ENCODE results near the gene PFKP. TPM values are rescaled to one million over a fixed set of nuclear protein-coding genes. Genes with fewer than 3 reads are reported as not detected.

Gene PFKP
- total and polyA plus RNA-seq, 2 experiments from 2014 or later = 24.6 to 48.9 TPM

GRCh38 chr10:3099291-3100092, 32.1 kb downstream of the PFKP start:
- Histone ChIP-seq H3K4me2 (peak overlapping the region; percentile 60), H3K9me3 (ENCODE audit: low read depth) (no peaks in the 10 kb centered on the region), H3K27ac (peak overlapping the region; percentile 55), H3K79me2 (no peaks in the 10 kb centered on the region), H3K4me1 (ENCODE audit: insufficient read depth) (peaks cover 12% of the 10 kb centered on the region), H3K9me2 (replicated peaks; ENCODE audit: insufficient read depth) (no peaks in the 10 kb centered on the region), H3K4me3 (no peak overlapping the region), H3K36me3 (replicated peaks; ENCODE audit: insufficient read depth, low read depth) (no peaks in the 10 kb centered on the region), H3K27me3 (no peaks in the 10 kb centered on the region), H4K20me1 (ENCODE audit: insufficient read depth, poor library complexity, severe bottlenecking) (no peaks in the 10 kb centered on the region), H2AFZ (no peak overlapping the region)
- peak; percentile 49 for DNase-seq (ENCODE audit: low spot score)
- TF ChIP-seq EZH2 (IDR thresholded peaks at IDR 0.05; ENCODE audit: borderline replicate concordance) (no peak), CTCF (IDR thresholded peaks at IDR 0.05; ENCODE audit: poor library complexity) (no peak), EZH2phosphoT487 (IDR thresholded peaks at IDR 0.05; ENCODE audit: low read depth, severe bottlenecking, unreplicated experiment) (no peak)
- 73% methylated on average over 22 of the region's 22 CpGs for WGBS (ENCODE audit: low lambda C conversion rate, missing lambda C conversion rate)

- H2AFZ ChIP-seq = no peak overlapping the region
- no peaks in the 10 kb centered on the region for H3K27me3 ChIP-seq
- H3K79me2 ChIP-seq = no peaks in the 10 kb centered on the region
- H4K20me1 ChIP-seq (ENCODE audit: insufficient read depth, poor library complexity, severe bottlenecking) = no peaks in the 10 kb centered on the region
- H3K36me3 ChIP-seq (replicated peaks; ENCODE audit: insufficient read depth, low read depth) = no peaks in the 10 kb centered on the region
- no peaks in the 10 kb centered on the region for H3K9me2 ChIP-seq (replicated peaks; ENCODE audit: insufficient read depth)
- peak overlapping the region; percentile 60 for H3K4me2 ChIP-seq
- TF ChIP-seq EZH2 (IDR thresholded peaks at IDR 0.05; ENCODE audit: borderline replicate concordance) (no peak), CTCF (IDR thresholded peaks at IDR 0.05; ENCODE audit: poor library complexity) (no peak), EZH2phosphoT487 (IDR thresholded peaks at IDR 0.05; ENCODE audit: low read depth, severe bottlenecking, unreplicated experiment) (no peak)
- no peak overlapping the region for H3K4me3 ChIP-seq
- H3K27ac ChIP-seq = no peak overlapping the region
- DNase-seq (ENCODE audit: low spot score) = no peak
- no peaks in the 10 kb centered on the region for H3K9me3 ChIP-seq (ENCODE audit: low read depth)
- H3K4me1 ChIP-seq (ENCODE audit: insufficient read depth) = peaks cover 8% of the 10 kb centered on the region
- WGBS (ENCODE audit: low lambda C conversion rate, missing lambda C conversion rate) = 98% methylated on average over 19 of the region's 19 CpGs
Measured at GRCh38 chr10:3100093-3100792, 32.9 kb downstream of the PFKP start.

DNA sequence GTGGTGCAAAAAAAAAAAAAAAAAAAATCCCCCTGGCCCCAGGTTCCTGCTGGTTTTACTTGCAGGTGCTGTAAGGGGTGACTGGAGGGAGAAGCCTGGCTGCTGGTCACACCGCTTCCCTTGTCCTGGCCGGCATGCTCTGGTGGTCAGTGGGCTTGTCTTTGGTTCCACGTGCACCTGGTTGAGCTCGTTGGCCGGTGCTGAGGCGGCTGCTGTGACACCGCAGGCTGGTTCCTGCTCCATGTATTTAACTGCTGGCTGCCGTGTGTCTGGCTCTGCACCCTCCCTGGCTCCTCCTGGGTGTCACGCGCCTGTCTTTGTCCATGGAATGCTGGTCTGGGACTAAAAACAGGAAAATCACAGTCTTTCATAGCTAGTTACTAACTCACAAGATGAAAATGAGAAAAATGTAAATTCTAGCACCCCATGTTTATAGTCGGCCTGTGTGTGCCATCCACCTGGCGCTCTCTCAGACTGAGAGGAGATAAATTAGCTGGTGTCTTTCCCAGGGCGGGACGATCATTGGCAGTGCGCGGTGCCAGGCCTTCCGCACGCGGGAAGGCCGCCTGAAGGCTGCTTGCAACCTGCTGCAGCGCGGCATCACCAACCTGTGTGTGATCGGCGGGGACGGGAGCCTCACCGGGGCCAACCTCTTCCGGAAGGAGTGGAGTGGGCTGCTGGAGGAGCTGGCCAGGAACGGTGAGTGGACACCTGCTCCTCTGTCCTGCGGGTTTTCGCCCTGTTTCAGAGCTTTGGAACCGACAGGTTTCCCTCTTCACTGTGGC, 33.7 kb downstream of the PFKP start:
- 97% methylated on average over 31 of the region's 31 CpGs for WGBS (ENCODE audit: low lambda C conversion rate, missing lambda C conversion rate)

More for the DNA sequence above, 33.7 kb downstream of the PFKP start:
- Histone ChIP-seq H4K20me1 (ENCODE audit: insufficient read depth, poor library complexity, severe bottlenecking) (no peaks in the 10 kb centered on the region), H3K27me3 (no peaks in the 10 kb centered on the region), H3K4me1 (ENCODE audit: insufficient read depth) (peaks cover 6% of the 10 kb centered on the region), H3K9me3 (ENCODE audit: low read depth) (no peaks in the 10 kb centered on the region), H3K9me2 (replicated peaks; ENCODE audit: insufficient read depth) (no peaks in the 10 kb centered on the region), H3K27ac (no peak overlapping the region), H3K79me2 (no peaks in the 10 kb centered on the region), H3K4me2 (no peak overlapping the region), H3K36me3 (replicated peaks; ENCODE audit: insufficient read depth, low read depth) (no peaks in the 10 kb centered on the region), H2AFZ (no peak overlapping the region), H3K4me3 (no peak overlapping the region)
- TF ChIP-seq CTCF (IDR thresholded peaks at IDR 0.05; ENCODE audit: poor library complexity) (no peak), EZH2phosphoT487 (IDR thresholded peaks at IDR 0.05; ENCODE audit: low read depth, severe bottlenecking, unreplicated experiment) (no peak)
- no peak for DNase-seq (ENCODE audit: low spot score)
